Activated T-cell treated with anti-CD3 and anti-CD28 coated beads for 4 hours (primary cell): Measurements from ENCODE around the gene TRIO.

Source experiments
- DNase-seq: peaks from one replicate; pipeline ENCODE4 v3.0.0-alpha.2; 2020

Gene TRIO

GRCh38 chr5:14405267-14405666 is 262.1 kb downstream of the TRIO start:
- no peak for DNase-seq

DNA sequence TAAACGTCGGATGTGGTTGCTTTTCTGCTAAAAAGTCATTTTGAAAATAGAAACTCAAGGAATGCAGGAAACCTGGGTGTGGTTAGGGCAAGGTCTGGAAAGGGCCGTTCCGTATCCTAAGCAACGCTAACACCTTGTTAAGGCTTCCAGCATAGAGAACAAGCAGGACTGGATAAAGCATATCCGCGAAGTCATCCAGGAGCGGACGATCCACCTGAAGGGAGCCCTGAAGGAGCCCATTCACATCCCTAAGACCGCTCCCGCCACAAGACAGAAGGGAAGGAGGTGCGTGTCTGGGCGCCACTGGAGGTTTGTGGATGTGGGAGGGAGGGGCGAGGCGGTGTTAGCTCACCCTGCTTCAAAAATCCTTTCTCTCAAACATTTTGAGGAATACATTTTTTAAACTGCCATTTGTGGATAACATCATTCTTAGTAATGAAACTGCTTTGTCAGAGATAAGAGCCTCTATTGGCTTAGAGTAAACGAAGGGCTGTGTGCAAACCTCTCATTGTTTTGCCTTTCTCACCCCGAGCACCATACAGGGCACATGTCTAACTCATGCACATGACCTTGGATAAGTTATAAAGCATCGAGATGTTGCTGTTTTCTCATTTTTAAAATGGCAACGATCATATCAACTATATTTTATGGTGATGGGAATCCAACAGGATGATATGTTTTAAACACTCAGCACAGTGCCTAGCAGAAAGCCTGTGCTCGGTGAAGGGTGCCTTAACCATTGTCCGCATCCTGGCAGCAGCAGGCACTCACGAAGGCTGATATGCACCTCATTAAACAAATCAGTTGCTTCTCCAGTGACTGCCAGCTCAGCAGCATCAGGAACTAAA is 262.8 kb downstream of the TRIO start:
- no peak for DNase-seq

DNA sequence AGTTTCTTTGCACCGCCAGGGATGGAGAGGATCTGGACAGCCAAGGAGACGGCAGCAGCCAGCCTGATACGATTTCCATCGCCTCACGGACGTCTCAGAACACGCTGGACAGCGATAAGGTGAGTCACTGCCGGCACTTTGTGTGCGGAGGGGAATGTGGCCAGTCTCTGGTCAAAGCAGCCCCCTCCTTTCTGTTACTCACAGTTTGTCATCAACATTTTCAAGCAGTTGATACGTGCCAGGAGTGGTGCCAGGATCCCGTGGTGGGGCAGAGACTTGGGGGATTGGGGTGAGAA is 263.4 kb downstream of the TRIO start:
- DNase-seq: no peak

DNA sequence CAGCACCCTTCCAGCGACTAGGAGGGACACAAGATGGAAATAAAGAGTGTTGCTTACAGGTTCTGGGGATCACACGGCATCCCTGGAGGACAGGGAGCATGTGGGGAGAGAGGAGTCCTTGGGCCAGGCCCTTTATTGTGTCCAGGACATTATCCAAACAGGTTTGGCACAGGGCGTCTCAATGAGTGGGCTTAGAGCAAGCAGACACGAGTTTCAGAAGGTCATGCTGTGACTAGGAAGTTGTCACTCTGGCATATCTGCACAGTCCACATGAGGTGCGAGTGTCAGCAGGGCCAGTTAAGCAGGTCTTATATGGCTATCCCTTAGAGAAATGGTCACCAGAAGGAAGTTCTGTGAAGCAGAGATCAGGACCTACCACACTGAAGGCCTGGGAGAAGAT is 263.9 kb downstream of the TRIO start:
- no peak for DNase-seq

GRCh38 chr5:14407746-14408175 is 264.6 kb downstream of the TRIO start:
- DNase-seq: no peak

- DNase-seq: no peak
These were observed 265.9 kb downstream of the TRIO start for GRCh38 chr5:14408969-14409586.

GRCh38 chr5:14410068-14410393 is 266.9 kb downstream of the TRIO start:
- DNase-seq: no peak

DNA sequence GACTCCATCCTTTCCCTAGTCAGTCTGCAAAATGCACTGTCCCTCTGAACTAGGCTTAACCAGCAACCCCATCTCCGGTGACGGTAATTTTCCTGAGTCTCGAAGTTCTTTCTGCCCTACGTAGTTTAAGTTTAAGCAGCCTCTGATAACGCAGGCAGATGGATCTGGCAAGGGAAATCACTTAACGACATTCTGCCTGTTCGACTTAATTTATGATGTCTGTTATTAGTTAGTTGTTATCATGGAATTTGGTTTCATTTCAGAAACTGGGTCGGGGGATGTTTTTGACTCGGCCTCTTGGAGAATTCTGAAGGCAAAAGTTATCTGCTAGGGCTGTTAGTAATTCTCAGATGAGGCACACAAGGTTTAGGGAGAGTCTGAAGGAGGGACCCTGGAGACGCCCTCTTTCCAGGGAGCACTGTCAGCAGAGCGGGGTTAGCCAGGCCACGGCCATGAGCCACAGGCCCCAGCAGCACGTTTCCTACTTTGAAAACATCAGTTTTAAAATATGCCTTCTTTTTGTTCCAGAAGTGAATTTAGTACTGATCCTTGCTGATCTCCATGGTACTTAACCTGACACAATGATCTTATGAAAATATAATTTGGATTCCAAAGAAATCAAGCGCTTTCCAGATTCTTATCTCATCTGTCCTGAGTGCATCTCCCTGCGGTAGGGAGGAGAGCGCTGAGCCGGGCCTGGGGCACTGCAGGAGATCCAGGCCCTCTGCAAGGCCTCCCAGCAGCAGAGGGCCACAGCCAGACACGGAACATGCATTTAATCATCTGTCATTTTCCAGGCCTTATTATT is 267.5 kb downstream of the TRIO start:
- DNase-seq: no peak

DNA sequence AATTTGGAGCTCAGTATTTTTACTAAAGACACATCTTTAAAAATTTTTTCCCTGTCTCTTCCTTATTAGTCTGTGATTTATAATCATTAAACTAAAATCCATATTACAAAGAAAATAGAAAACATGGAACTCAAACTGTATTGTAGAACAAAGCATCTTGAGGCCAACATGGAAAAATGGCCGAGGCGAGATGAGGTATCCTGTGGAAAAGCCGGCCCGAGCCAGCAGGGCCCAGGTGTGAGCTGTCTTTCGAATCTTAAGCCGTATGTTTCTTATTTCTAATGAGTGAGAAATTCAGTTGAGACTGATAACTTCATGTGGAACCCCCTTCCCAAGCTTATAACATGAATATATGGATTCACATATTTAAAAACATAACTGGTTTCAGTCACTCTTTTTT is 268.1 kb downstream of the TRIO start:
- no peak for DNase-seq

- DNase-seq: peak; percentile 11
These were observed 270.2 kb downstream of the TRIO start for GRCh38 chr5:14413331-14413750.

DNA sequence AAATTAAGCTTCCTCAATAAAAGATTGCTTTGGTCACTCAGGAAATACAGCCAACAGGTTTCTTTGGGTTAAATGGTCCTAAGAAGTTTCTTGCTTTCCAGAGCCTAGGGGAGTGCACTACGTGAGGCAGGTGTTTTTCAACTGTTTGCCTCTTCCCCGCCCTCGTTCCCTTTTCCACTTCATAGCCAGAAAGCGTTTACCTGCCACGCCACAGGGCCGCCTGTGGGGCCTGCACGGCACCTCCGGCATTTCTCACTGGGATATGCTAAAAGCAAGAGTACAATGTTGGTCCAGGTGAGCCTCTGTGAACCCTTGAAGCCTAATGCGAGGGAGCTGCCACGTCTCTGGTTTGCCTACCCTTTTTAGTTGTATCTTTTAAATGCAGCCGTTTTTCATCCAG is 270.9 kb downstream of the TRIO start:
- no peak for DNase-seq

DNA sequence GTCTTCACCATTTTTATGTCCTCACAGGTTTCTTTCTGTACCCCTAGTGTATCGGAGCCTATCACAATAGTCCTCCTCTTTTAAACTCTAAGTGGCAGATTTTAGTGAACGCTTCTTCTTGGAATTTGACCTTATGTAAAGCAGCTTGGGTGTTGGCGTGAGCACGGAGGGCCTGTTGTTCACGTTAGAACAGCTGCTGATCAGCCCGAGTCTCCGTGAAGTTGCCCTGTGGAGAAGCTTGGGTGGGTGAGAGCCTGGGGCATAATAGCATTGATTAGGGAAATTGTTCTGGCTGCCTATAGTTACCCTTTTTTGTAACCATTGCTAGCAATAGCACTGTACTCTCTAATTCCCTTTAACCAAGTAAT is 271.5 kb downstream of the TRIO start:
- DNase-seq: no peak

GRCh38 chr5:14415024-14415697 is 272.0 kb downstream of the TRIO start:
- DNase-seq: no peak

DNA sequence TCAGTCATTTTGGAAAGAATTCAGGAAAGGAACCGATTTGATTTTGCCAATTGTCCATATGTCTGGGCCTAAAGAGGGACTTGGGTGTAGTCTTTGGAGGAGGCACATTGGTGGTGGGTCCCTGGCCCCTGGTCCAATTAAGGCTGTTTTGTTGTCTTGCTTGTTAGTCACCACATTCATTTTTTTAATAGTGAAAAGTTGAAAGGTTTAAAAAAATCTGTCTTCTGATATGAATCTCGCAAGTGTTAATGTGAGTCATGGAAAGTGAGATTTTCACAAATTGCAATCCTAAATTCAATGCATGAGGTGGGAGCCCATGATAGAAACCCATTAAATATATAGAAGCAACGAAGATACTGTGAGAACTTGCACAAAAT is 272.5 kb downstream of the TRIO start:
- DNase-seq: no peak

- no peak for DNase-seq
These were observed 273.6 kb downstream of the TRIO start for GRCh38 chr5:14416621-14417275.

DNA sequence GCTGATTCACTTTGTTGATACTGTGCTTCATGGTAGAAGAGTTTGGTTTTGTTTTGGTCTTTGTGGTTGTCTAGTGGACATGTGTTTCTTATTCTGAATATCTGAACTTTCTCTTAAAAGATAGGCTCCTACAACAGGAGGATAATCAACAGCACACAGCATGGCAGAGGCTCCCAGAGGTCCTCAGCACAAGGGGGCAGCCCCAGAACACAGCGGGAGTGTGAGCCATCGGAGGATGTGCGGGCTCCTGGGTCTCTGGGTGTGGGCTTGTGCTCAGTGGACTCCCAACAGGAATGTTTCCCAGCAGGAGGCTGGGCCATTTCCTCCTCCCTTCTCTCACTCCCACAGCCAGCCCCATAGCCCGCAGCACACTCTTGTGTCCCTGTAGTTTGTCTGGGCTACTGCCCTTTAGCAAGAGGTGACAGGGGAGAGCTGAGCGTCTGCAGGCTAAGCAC is 274.2 kb downstream of the TRIO start:
- no peak for DNase-seq

GRCh38 chr5:14417792-14418765 is 274.9 kb downstream of the TRIO start:
- no peak for DNase-seq

DNA sequence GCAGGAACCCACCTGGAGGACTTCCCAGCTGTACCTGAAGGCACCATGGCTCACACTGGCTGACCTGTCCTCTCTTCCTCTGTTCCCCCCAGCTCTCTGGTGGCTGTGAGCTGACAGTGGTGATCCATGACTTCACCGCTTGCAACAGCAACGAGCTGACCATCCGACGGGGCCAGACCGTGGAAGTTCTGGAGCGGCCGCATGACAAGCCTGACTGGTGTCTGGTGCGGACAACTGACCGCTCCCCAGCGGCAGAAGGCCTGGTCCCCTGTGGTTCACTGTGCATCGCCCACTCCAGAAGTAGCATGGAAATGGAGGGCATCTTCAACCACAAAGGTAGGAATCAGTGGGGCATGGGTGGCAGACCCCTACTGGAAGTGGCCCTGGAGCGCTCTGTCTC is 276.5 kb downstream of the TRIO start:
- no peak for DNase-seq

DNA sequence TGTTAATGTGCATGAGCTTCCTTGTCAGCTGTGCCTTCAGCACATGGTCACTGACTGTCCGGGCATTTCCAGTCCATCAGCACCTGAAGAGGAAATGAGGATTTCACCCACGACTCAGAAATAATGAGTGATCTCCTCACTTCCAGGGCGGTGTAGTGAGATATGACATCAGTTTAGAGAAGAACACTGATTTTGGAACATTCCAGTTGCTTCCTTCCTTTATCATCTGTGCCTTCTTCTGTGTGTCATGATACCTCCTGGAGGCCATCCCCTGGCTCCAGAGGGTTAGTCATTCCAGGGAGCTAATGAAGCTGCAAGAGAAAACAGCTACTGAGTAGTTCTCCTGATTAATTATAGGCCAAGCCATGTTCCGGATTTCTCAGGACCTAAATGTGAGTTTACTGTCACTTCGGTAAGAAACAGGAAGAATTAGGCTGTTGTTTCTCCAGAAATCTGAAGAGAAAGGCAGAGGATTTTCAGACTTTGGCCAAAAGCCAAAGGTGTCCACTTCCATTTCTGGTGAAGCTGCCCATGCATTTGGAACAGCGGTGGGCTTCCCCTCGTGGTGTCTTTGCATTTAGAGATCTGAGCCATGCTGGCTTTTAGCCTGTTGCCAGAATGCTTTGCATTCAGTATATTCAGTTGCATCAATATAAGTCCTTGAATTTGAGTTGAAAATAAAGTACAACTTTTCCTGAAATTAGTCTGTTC is 277.1 kb downstream of the TRIO start:
- DNase-seq: no peak

DNA sequence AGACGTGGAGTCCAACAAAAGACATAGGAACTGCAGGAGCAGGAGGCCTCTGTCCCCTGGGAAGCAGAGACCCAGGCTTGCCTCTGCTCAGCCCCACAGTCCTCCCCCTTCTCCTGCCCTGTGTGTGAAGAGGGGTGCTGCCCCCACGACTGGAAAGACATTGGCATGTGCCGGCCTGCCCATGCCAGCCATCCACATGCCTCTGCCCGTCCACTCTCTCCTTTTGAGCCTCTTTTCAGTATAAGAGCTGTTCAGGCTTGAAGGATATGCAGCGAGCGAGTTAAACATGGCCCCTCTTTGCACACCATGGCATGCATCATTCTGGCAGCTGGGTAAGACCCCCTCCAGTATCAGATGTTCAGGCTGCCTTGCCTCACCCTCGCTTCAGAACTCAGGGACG is 278.7 kb downstream of the TRIO start:
- DNase-seq: no peak
